GM12878 (cell line): ENCODE results near the gene CAP2.

Experiments used
- ATF2 ChIP-seq: IDR thresholded peaks from 2 replicates; pipeline ENCODE4 v1.6.1; 2012; ENCODE audit warnings: low read length, inconsistent platforms
- BHLHE40 ChIP-seq, 2 experiments: fragments of 450-650 bp in 1 of 2; IDR thresholded peaks; 2 replicates each; pipeline ENCODE4 v1.6.1; 2011 to 2017; ENCODE audit warnings: low read depth in 2 of 2, borderline replicate concordance in 1 of 2, improper control_type of control experiment in 1 of 2, low read length in 1 of 2, mild to moderate bottlenecking in 1 of 2
- CEBPB ChIP-seq, 2 experiments: fragments of 150-350 bp in 1 of 2; IDR thresholded peaks; 2 replicates each; pipeline ENCODE4 v1.6.1; 2012 to 2014; ENCODE audit warnings: low read depth in 2 of 2, low read length in 2 of 2, borderline replicate concordance in 1 of 2, inconsistent platforms in 1 of 2
- CTCF ChIP-seq, 3 experiments: IDR thresholded peaks in 2 of 3; conservative IDR thresholded peaks in 1 of 3; 2 replicates each; pipeline ENCODE4 v1.5.1; 2011; ENCODE audit warnings: low read depth in 3 of 3, low read length in 3 of 3, mild to moderate bottlenecking in 3 of 3, control low read depth in 2 of 3, moderate library complexity in 2 of 3, inconsistent platforms in 1 of 3, mixed read lengths in 1 of 3; ENCODE audit not compliant: control insufficient read depth in 2 of 3, insufficient read depth in 1 of 3; ENCODE audit errors: extremely low read depth in 1 of 3
- E2F8 ChIP-seq: fragments of 450-650 bp; IDR thresholded peaks from 2 replicates; pipeline ENCODE4 v1.6.1; 2018; ENCODE audit warnings: mild to moderate bottlenecking, low read depth, moderate library complexity; ENCODE audit not compliant: partially characterized antibody
- EGR1 ChIP-seq, 2 experiments: IDR thresholded peaks; 1 replicate in 1 of 2; 2 replicates in 1 of 2; pipeline ENCODE4 v1.6.1; 2011 to 2012; ENCODE audit warnings: low read depth in 2 of 2, low read length in 2 of 2, borderline replicate concordance in 1 of 2, mild to moderate bottlenecking in 1 of 2, moderate library complexity in 1 of 2
- HDAC2 ChIP-seq: fragments of 200-600 bp; sonication (generic); IDR thresholded peaks from 2 replicates; pipeline ENCODE4 v1.6.1; 2017
- MAX ChIP-seq: IDR thresholded peaks from 2 replicates; pipeline ENCODE4 v1.6.1; 2012; ENCODE audit warnings: low read depth, low read length, improper control_type of control experiment
- POLR2A ChIP-seq: IDR thresholded peaks from 2 replicates; pipeline ENCODE4 v1.6.1; 2011; ENCODE audit warnings: low read depth, mild to moderate bottlenecking, low read length
- SP1 ChIP-seq: IDR thresholded peaks from one replicate; pipeline ENCODE4 v1.6.1; 2011; ENCODE audit warnings: low read depth, low read length
- ZNF207 ChIP-seq: fragments of 450-650 bp; IDR thresholded peaks from 2 replicates; pipeline ENCODE4 v1.6.1; 2014; ENCODE audit warnings: antibody characterized with exemption, mild to moderate bottlenecking, borderline replicate concordance

- TF ChIP-seq CTCF (IDR thresholded peaks at IDR 0.05 in 2 of 3, conservative IDR thresholded peaks at IDR 0.05 in 1 of 3; ENCODE audit: control insufficient read depth in 2 of 3, extremely low read depth in 1 of 3, insufficient read depth in 1 of 3, low read depth in 3 of 3, low read length in 3 of 3) (no peak), ATF2 (no peak), EGR1 (IDR thresholded peaks at IDR 0.05; ENCODE audit: borderline replicate concordance in 1 of 2, low read depth in 2 of 2, low read length in 2 of 2) (no peak), SP1 (no peak), HDAC2 (no peak), POLR2A (no peak), BHLHE40 (IDR thresholded peaks at IDR 0.05; ENCODE audit: borderline replicate concordance in 1 of 2, low read depth in 2 of 2, low read length in 1 of 2) (no peak), MAX (no peak), ZNF207 (no peak), E2F8 (no peak), CEBPB (IDR thresholded peaks at IDR 0.05; ENCODE audit: borderline replicate concordance in 1 of 2, low read depth in 2 of 2, low read length in 2 of 2) (no peak)
Observed at GRCh38 chr6:17493286-17493685, 99.9 kb downstream of the CAP2 start.
